WTC11 (cell line): ENCODE results near the gene KCNE4. TPM values are rescaled to one million over a fixed set of nuclear protein-coding genes. Genes with fewer than 3 reads are reported as not detected.

Experiments used
- ATAC-seq: fragments of 200-7000 bp; cut with Tn5 transposase; 2 replicates; pipeline ENCODE4 v1.10.0; 2021; ENCODE audit warnings: mild to moderate bottlenecking, moderate library complexity
- CTCF ChIA-PET: fragments of 300-600 bp; sonication (Branson Sonifier 250); formaldehyde crosslinking; loops from one replicate; lab custom pipeline; 2021; ENCODE audit warnings: antibody characterized with exemption; lab: Charles Lee
- POLR2A ChIA-PET: fragments of 350-600 bp; sonication (Branson Sonifier 250); formaldehyde crosslinking; loops from one replicate; lab custom pipeline; 2021; ENCODE audit warnings: antibody characterized with exemption; lab: Charles Lee
- DNase-seq: peaks from one replicate; pipeline ENCODE4 v3.0.0; 2021; ENCODE audit warnings: low spot score
- H3K27ac Mint-ChIP-seq: 2 replicates; pipeline ENCODE4 v1.8.0; 2021; ENCODE audit warnings: mixed read lengths
- H3K27me3 Mint-ChIP-seq: 2 replicates; pipeline ENCODE4 v1.8.0; 2021; ENCODE audit warnings: low read depth, mild to moderate bottlenecking, moderate library complexity, mixed read lengths
- H3K36me3 Mint-ChIP-seq: 2 replicates; pipeline ENCODE4 v1.8.0; 2021; ENCODE audit warnings: mixed read lengths
- H3K4me1 Mint-ChIP-seq: 2 replicates; pipeline ENCODE4 v1.8.0; 2022; ENCODE audit warnings: mixed read lengths
- H3K4me3 Mint-ChIP-seq: 2 replicates; pipeline ENCODE4 v1.8.0; 2021; ENCODE audit warnings: mild to moderate bottlenecking, moderate library complexity, mixed read lengths
- H3K9me3 Mint-ChIP-seq: 2 replicates; pipeline ENCODE4 v1.8.0; 2021; ENCODE audit warnings: mixed read lengths
- GTF2I ChIP-seq: fragments of 250-450 bp; sonication (Bioruptor Pico); conservative IDR thresholded peaks from 2 replicates; pipeline ENCODE4 v1.4.0; 2021; ENCODE audit warnings: mild to moderate bottlenecking
- TCF7 ChIP-seq: sonication (generic); formaldehyde crosslinking; IDR thresholded peaks from 2 replicates; pipeline ENCODE4 v1.8.0; 2022; ENCODE audit warnings: mild to moderate bottlenecking, low read depth, missing genetic modification reagents, moderate library complexity
- TP53 ChIP-seq: sonication (generic); formaldehyde crosslinking; IDR thresholded peaks from 2 replicates; pipeline ENCODE4 v1.8.1; 2023; ENCODE audit warnings: mild to moderate bottlenecking, missing genetic modification reagents
- ZNF423 ChIP-seq: fragments of 250-450 bp; sonication (Bioruptor Pico); IDR thresholded peaks from 2 replicates; pipeline ENCODE4 v2.1.2; 2022; ENCODE audit warnings: mild to moderate bottlenecking, moderate library complexity
- ZNF671 ChIP-seq: fragments of 250-450 bp; sonication (Bioruptor Pico); IDR thresholded peaks from 2 replicates; pipeline ENCODE4 v1.8.0; 2021; ENCODE audit warnings: mild to moderate bottlenecking
- total RNA-seq: library from RNA; stranded (reverse); gene quantifications from 3 replicates; pipeline ENCODE4 v1.2.3, GENCODE V29; 2021
- TF ChIP-seq, protein P1 (sequence below): sonication (generic); formaldehyde crosslinking; IDR thresholded peaks from 2 replicates; pipeline ENCODE4 v1.8.1; 2023; ENCODE audit warnings: mild to moderate bottlenecking, missing genetic modification reagents, moderate library complexity
- TF ChIP-seq, protein P2 (sequence below): sonication (generic); formaldehyde crosslinking; IDR thresholded peaks from 2 replicates; pipeline ENCODE4 v1.8.0; 2022; ENCODE audit warnings: mild to moderate bottlenecking, missing genetic modification reagents
- TF ChIP-seq, protein P3 (sequence below): sonication (generic); formaldehyde crosslinking; IDR thresholded peaks from 2 replicates; pipeline ENCODE4 v1.8.1; 2022; ENCODE audit warnings: low read depth, missing genetic modification reagents, borderline replicate concordance
- TF ChIP-seq, protein P4 (sequence below): fragments of 250-450 bp; sonication (Bioruptor Pico); IDR thresholded peaks from 2 replicates; pipeline ENCODE4 v1.9.0; 2021; ENCODE audit warnings: mild to moderate bottlenecking, borderline replicate concordance
- TF ChIP-seq, protein P5 (sequence below): sonication (generic); formaldehyde crosslinking; conservative IDR thresholded peaks from 2 replicates; pipeline ENCODE4 v1.8.1; 2023; ENCODE audit warnings: mild to moderate bottlenecking, low read depth, missing genetic modification reagents, moderate library complexity
- TF ChIP-seq, protein P6 (sequence below): sonication (generic); formaldehyde crosslinking; IDR thresholded peaks from 2 replicates; pipeline ENCODE4 v1.8.0; 2023; ENCODE audit warnings: missing genetic modification reagents

The KCNE4 gene
- total RNA-seq, 1 experiment from 2014 or later, result 0.04 TPM

DNA sequence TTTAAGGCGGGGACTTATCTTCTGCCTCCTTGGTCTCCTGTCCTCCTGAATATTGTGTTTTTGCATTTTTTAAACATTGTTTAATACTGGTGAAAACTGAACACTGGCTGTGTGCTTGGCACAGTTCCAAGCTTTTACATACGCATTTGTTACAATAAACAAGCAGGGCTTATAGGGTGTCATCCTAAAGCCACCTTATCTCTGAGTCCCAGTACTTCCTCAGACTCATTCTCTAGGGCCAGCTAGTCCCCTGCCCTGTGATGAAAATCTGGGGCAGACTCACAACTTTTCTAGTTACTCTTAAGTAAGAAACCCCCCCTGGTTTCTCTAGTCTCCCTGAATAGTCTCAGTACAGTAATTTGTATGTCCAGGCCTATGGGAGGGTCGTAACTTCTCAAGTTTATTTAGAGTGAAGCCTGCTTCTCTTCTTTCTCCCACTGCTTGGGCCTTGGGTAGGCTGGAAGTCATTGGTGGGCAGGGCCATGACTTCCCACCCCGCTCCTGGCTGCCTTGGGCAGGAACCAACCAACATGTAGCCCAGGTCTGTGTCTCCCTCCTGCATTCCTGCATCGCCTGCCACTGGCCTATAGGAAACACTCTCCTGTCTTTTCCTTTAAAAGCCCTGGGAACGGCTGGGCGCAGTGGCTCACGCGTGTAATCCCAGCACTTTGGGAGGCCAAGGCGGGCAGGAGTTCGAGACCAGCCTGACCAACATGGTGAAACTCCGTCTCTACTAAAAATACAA is 7.7 kb upstream of the KCNE4 start:
- Mint-ChIP-seq H3K36me3 (no peaks in the 10 kb centered on the region), H3K4me3 (no peak overlapping the region), H3K4me1 (peaks cover 41% of the 10 kb centered on the region), H3K27ac (no peak overlapping the region), H3K27me3 (no peaks in the 10 kb centered on the region; the same call in 1 of the 2 replicates), H3K9me3 (peaks cover 3% of the 10 kb centered on the region; the same call in 1 of the 2 replicates)
- POLR2A ChIA-PET, result interaction anchor here (0.6 kb wide), 1 partner anchor 97 kb away, joined by 4 read pairs; no protein-coding TSS in a partner anchor
- peak; percentile 79 for ATAC-seq
- DNase-seq, result peak; percentile 14
- CTCF ChIA-PET, result no interaction called here
- no peak for TF ChIP-seq ZNF671 (CRISPR knock-in tag)

DNA sequence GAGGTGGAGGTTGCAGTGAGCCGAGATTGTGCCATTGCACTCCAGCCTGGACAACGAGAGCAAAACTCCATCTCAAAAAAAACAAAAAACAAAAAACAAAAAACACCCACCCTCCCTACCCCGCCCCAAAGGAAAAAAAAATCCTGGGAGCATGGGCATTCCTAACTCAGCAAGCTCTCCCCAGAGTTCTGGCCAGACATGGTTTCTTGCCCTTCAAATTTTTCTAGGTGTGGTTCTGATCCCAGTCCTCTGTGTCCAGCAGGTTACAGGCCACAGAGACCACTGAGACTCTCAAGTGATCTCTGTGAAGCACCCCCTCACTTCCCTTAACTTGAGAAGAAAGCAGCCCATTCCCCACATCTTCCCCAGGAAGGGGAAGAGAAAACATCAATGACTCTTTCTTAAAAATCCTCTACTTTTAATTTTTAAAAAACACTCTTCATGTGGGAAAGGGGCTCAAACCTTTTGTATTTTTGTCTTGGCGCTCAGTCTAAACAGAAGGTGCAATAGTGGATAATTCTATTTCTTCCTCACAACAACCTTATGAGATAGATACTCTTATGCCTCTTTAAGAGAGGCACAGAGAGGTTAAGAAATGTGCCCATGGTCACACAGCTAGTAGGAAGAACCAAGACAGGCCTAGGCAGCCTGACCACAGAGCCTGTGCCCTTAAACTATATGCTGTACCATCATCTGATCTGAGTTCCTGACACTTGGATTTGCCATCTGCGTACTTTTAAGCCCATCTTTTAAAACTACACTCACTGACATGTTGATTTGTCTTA is 6.9 kb upstream of the KCNE4 start:
- peaks cover 3% of the 10 kb centered on the region; the same call in 1 of the 2 replicates for H3K9me3 Mint-ChIP-seq
- peaks cover 38% of the 10 kb centered on the region for H3K4me1 Mint-ChIP-seq
- ChIA-PET POLR2A (no interaction called here), CTCF (no interaction called here)
- DNase-seq, result no peak
- no peak overlapping the region for H3K4me3 Mint-ChIP-seq
- no peaks in the 10 kb centered on the region; the same call in none of the 2 replicates for H3K27me3 Mint-ChIP-seq
- TF ChIP-seq TCF7 (CRISPR knock-in tag), result no peak
- TF ChIP-seq, protein P1, sequence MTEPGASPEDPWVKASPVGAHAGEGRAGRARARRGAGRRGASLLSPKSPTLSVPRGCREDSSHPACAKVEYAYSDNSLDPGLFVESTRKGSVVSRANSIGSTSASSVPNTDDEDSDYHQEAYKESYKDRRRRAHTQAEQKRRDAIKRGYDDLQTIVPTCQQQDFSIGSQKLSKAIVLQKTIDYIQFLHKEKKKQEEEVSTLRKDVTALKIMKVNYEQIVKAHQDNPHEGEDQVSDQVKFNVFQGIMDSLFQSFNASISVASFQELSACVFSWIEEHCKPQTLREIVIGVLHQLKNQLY (CRISPR knock-in tag), result no peak
- TF ChIP-seq, protein P2, sequence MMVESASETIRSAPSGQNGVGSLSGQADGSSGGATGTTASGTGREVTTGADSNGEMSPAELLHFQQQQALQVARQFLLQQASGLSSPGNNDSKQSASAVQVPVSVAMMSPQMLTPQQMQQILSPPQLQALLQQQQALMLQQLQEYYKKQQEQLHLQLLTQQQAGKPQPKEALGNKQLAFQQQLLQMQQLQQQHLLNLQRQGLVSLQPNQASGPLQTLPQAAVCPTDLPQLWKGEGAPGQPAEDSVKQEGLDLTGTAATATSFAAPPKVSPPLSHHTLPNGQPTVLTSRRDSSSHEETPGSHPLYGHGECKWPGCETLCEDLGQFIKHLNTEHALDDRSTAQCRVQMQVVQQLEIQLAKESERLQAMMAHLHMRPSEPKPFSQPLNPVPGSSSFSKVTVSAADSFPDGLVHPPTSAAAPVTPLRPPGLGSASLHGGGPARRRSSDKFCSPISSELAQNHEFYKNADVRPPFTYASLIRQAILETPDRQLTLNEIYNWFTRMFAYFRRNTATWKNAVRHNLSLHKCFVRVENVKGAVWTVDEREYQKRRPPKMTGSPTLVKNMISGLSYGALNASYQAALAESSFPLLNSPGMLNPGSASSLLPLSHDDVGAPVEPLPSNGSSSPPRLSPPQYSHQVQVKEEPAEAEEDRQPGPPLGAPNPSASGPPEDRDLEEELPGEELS (CRISPR knock-in tag), result no peak
- TF ChIP-seq, protein P3, sequence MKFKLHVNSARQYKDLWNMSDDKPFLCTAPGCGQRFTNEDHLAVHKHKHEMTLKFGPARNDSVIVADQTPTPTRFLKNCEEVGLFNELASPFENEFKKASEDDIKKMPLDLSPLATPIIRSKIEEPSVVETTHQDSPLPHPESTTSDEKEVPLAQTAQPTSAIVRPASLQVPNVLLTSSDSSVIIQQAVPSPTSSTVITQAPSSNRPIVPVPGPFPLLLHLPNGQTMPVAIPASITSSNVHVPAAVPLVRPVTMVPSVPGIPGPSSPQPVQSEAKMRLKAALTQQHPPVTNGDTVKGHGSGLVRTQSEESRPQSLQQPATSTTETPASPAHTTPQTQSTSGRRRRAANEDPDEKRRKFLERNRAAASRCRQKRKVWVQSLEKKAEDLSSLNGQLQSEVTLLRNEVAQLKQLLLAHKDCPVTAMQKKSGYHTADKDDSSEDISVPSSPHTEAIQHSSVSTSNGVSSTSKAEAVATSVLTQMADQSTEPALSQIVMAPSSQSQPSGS (CRISPR knock-in tag), result no peak
- TF ChIP-seq GTF2I (CRISPR knock-in tag), result no peak
- TF ChIP-seq TP53, result no peak
- TF ChIP-seq, protein P4, sequence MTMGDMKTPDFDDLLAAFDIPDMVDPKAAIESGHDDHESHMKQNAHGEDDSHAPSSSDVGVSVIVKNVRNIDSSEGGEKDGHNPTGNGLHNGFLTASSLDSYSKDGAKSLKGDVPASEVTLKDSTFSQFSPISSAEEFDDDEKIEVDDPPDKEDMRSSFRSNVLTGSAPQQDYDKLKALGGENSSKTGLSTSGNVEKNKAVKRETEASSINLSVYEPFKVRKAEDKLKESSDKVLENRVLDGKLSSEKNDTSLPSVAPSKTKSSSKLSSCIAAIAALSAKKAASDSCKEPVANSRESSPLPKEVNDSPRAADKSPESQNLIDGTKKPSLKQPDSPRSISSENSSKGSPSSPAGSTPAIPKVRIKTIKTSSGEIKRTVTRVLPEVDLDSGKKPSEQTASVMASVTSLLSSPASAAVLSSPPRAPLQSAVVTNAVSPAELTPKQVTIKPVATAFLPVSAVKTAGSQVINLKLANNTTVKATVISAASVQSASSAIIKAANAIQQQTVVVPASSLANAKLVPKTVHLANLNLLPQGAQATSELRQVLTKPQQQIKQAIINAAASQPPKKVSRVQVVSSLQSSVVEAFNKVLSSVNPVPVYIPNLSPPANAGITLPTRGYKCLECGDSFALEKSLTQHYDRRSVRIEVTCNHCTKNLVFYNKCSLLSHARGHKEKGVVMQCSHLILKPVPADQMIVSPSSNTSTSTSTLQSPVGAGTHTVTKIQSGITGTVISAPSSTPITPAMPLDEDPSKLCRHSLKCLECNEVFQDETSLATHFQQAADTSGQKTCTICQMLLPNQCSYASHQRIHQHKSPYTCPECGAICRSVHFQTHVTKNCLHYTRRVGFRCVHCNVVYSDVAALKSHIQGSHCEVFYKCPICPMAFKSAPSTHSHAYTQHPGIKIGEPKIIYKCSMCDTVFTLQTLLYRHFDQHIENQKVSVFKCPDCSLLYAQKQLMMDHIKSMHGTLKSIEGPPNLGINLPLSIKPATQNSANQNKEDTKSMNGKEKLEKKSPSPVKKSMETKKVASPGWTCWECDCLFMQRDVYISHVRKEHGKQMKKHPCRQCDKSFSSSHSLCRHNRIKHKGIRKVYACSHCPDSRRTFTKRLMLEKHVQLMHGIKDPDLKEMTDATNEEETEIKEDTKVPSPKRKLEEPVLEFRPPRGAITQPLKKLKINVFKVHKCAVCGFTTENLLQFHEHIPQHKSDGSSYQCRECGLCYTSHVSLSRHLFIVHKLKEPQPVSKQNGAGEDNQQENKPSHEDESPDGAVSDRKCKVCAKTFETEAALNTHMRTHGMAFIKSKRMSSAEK (CRISPR knock-in tag), result no peak
- TF ChIP-seq ZNF423 (CRISPR knock-in tag), result no peak
- TF ChIP-seq, protein P5, sequence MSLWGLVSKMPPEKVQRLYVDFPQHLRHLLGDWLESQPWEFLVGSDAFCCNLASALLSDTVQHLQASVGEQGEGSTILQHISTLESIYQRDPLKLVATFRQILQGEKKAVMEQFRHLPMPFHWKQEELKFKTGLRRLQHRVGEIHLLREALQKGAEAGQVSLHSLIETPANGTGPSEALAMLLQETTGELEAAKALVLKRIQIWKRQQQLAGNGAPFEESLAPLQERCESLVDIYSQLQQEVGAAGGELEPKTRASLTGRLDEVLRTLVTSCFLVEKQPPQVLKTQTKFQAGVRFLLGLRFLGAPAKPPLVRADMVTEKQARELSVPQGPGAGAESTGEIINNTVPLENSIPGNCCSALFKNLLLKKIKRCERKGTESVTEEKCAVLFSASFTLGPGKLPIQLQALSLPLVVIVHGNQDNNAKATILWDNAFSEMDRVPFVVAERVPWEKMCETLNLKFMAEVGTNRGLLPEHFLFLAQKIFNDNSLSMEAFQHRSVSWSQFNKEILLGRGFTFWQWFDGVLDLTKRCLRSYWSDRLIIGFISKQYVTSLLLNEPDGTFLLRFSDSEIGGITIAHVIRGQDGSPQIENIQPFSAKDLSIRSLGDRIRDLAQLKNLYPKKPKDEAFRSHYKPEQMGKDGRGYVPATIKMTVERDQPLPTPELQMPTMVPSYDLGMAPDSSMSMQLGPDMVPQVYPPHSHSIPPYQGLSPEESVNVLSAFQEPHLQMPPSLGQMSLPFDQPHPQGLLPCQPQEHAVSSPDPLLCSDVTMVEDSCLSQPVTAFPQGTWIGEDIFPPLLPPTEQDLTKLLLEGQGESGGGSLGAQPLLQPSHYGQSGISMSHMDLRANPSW (CRISPR knock-in tag), result no peak
- TF ChIP-seq, protein P6, sequence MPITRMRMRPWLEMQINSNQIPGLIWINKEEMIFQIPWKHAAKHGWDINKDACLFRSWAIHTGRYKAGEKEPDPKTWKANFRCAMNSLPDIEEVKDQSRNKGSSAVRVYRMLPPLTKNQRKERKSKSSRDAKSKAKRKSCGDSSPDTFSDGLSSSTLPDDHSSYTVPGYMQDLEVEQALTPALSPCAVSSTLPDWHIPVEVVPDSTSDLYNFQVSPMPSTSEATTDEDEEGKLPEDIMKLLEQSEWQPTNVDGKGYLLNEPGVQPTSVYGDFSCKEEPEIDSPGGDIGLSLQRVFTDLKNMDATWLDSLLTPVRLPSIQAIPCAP (CRISPR knock-in tag), result no peak
- H3K27ac Mint-ChIP-seq, result no peak overlapping the region; the same call in 1 of the 2 replicates
- no peaks in the 10 kb centered on the region for H3K36me3 Mint-ChIP-seq
- no peak for ATAC-seq
